ENCODE results near the gene ANLN. TPM values are rescaled to one million over a fixed set of nuclear protein-coding genes. Genes with fewer than 3 reads are reported as not detected.
"Not testable (repeated sequence)": the region's sequence is repeated elsewhere in the genome, so short reads cannot be mapped to it uniquely, and the experiment has no call there.

ANLN gene
- polyA plus RNA-seq, 4 donors: 25.5 to 38.0 (median 32.2) TPM

DNA sequence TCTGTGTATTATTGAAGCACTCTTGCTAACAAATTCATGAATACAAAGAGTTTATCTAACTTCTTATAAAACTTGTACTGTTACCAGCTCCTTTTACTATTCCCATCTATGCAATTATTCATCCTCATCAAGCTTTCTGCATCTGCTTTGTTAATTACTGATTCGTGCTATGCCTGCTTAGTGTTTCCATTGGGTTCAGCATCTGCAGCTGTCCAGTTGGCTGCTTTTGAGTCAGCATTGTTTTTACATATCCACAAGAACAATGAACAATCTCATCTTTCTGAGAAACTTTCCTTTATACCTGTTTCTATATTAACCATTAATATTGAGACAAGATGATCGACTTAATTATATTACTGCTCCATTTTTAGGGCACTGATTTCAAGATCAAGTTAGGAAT lies 19.6 kb upstream of the ANLN start:
- DNase-seq (ENCODE audit: low read depth in 4 of 4, low spot score in 3 of 4): no peak

DNA sequence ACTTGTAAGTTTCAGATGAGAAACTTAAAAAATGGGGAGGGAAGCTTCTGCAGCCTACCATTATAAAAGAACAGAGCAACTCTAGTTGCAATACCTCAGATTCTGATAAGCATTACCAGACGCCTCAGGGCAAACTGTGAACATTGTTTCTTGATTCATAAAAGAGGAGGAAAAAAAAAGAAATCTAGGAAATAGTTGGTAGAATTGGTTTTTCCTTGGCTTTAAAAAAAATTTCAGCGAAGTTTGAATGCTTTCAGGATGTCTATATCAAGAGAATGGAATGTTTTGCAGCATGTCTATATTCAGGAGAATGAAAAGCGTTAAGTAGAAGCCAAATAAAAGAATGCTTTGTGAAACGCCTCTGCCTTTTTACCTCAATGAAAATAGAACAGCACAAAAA lies 17.5 kb upstream of the ANLN start:
- no peak for DNase-seq (ENCODE audit: low read depth in 4 of 4, low spot score in 3 of 4)

DNA sequence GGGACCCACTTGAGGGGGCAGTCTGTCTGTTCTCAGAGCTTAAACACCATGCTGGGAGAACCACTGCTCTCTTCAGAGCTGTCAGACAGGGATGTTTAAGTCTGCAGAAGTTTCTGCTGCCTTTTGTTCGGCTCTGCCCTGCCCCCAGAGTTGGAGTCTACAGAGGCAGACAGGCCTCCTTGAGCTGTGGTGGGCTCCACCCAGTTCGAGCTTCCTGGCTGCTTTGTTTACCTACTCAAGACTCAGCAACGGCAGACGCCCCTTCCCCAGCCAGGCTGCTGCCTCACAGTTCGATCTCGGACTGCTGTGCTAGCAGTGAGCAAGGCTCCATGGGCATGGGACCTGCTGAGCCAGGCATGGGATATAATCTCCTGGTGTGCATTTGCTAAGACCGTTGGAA lies 11.1 kb upstream of the ANLN start:
- not testable (repeated sequence) for DNase-seq (ENCODE audit: low read depth in 4 of 4, low spot score in 3 of 4)

DNA sequence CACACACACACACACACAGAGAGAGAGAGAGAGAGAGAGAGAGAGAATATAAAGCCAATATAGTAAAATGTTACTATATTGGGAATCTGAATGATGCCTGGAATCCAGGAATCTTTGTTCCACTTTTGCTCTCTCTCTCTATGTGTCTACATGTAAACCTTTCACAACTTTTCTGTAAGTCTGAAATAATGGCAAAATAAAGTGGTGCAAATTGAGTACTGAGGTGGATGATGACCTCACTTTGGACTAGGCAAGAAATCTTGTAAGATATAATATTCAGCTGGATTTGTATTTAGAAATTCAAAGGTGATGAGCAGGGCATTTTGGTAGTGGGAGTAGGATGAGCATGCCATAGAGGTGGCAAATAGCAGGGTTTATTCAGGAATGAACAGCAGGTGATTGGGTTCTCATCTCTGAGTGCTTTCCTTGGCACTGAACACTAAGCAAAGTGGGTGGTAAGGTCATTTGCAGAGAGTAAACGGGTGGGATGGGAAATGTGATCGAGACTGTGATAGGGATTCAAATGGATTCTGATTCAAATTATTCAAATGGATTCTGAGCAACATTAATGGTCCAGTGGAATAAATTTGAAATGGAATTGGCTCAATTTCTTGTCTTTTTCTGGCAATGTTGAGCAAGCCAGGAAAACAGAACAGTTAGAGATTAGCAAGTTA lies 9.7 kb upstream of the ANLN start:
- DNase-seq (ENCODE audit: low read depth in 4 of 4, low spot score in 3 of 4): no peak

DNA sequence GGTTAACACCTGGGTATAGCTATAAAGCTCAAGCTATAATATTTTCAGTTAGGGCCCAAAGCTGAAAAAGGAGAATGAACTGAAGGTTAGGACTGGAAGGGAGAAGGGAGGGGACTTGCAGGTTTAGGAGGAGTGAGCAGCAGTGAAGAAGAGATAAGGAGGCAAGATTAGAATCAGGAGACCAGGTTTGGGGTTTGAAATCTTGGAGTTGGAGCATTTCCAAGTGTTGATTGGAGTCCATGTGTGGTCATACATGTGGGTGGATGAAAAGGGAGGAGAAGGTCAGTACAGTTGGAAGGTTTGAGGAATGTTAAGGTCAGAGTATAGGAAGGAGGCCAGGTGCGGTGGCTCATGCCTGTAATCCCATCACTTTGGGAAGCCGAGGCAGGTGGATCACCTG lies 8.6 kb upstream of the ANLN start:
- no peak for DNase-seq (ENCODE audit: low read depth in 4 of 4, low spot score in 3 of 4)

DNA sequence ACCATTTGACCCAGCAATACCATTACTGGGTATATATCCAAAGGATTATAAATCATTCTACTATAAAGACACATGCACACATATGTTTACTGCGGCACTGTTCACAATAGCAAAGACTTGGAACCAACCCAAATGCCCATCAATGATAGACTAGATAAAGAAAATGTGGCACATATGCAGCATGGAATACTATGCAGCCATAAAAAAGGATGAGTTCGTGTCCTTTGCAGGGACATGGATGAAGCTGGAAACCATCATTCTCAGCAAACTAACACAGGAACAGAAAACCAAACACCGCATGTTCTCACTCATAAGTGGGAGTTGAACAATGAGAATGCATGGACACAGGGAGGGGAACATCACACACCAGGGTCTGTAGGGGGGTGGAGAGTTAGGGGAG lies 6.4 kb upstream of the ANLN start:
- not testable (repeated sequence) for DNase-seq (ENCODE audit: low read depth in 4 of 4, low spot score in 3 of 4)

DNA sequence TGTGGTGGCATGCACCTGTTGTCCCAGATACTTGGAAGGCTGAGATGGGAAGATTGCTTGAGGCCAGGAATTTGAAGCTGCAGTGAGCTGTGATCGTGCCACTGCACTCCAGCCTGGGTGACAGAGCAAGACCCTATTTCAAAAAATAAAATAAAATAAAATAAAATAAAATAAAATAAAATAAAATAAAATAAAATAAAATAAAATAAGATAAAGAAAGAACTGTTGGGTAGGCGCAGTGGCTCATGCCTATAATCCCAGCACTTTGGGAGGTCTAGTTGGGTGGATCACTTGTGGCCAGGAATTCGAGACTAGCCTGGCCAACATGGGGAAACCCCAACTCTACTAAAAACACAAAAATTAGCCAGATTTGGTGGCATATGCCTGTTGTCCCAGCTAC lies 4.0 kb upstream of the ANLN start:
- DNase-seq (ENCODE audit: low read depth in 4 of 4, low spot score in 3 of 4): not testable (repeated sequence)

DNA sequence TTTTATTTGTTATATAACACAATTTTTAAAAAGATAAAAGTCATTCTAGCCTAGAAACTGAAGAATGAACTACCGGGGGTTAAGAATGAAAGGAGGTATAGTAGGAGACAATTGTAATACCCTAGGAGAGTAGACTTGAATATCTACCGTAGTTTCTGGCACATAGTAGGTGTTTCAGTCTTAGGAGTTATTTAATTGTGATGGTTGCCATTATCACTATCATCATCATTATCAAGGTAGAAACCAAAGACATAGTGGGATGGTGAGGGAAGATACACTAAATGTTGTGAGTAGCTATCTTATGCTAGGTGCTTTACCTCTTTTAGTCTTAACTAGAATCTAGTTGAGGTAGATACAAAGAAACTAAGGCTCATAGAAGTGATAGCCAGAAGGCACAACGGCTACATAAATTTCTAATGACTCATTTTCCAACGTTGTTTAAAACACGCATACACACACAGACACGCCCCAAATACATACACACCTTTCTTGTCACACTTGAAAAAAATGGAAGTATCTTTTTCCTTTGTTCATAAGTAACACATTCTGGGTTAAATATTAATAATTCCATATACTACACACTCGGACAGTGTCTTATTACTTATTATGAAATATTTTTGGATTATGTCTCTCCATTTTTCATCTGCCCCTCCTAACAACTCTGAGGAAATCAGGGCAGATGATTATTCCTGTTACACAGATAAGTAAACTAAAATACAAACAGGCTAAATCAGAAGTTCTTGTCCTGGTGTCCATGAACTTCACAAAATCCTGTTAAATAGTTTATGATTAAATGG lies 2.0 kb upstream of the ANLN start:
- DNase-seq (ENCODE audit: low read depth in 4 of 4, low spot score in 3 of 4): no peak

DNA sequence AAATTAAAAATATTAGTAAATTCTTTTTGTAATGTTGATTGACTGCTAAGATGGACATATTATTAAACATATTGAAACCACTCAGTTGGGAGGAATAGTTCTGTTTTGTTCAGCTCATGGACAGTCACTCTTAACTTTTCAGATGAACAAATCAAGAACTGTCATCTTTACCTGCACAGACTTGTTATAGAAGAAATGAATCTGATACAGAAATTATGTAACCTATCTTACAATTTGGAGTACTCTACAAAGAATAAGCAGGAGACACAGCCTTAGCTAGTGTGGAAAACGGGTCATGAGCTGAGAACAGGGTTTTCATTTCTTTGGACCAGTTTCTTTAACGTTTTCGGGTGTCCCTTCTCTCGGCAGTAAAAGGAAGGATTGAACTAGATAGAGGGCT lies 1.2 kb upstream of the ANLN start:
- DNase-seq (ENCODE audit: low read depth in 4 of 4, low spot score in 3 of 4): no peak

DNA sequence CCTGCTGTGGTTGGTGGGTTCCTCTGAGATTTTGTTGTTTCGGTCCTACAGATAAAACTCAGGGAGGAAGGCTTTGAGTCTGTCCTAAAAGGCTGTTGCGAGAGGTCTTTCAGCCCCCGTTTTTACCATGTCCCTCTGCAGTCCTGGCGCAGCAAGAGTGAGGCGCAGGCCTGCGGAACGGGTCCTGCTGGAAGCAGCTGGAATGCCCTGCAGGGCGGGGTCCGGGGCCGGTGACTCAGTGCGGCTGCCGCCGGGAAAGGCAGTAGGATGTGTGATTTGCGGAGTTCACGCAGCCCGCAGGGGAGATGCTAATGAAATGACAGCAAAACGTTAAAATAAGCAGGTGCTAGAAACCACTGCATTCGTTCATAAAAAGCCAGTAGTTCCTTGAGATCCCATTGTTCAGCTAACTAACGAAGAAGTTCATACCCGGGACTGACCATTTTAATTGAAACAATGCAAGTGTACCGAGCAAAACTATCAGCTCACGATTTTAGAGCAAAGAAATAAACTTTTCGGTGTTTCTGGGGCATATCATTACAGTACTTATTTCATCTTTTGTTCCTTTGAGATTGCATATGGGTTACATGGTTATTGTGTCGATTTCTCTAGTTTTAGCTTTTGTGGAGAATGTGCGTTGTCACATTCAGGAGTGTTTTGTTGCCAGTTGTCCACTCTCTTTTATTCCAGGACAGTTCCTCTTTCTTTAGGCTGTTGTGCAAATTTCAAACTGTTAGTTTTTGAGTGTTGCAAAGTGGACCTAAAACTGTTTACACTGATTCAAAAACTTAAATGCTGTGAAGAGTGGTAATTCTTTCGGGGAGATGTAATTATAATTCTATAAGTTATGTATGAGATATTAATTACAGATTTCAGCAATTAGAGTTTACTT lies 783 bp downstream of the ANLN start:
- DNase-seq (ENCODE audit: low read depth in 4 of 4, low spot score in 3 of 4): peak; percentile 47 to 70 (median 64)

DNA sequence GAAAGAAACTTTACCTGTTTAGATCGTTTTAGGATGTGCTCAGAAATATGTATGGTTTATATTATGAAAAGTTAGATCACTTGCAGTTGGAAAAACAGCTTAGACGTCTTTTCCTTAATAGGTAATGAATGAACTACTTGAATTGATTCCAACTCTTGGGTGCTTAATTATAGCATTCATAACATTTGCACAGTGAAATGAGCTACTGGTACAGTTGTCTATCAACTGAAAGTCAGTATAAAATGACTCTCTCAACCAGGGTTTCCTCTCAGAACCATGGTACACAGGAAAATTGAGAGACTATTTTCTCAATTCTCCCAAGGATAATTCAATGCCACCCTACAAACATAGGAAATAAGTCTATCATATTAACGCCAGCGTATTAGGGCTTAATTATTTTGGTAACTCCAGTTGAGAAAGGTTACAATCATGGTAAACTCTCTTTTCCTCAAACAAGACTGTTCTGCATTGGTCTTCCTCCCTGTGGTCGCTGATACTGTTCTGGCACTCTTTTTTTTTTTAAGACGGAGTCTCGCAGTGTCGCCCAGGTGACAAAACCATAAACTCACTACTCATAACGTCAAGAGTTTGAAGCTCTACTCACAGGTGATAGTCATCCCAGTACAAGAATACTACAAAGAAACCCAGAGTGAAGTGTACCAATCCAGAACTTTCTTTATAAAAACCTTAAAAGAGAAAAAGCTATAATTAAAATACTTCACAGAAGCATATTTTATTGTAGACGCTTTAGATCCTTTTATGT lies 2.0 kb downstream of the ANLN start:
- DNase-seq (ENCODE audit: low read depth in 4 of 4, low spot score in 3 of 4): no peak

DNA sequence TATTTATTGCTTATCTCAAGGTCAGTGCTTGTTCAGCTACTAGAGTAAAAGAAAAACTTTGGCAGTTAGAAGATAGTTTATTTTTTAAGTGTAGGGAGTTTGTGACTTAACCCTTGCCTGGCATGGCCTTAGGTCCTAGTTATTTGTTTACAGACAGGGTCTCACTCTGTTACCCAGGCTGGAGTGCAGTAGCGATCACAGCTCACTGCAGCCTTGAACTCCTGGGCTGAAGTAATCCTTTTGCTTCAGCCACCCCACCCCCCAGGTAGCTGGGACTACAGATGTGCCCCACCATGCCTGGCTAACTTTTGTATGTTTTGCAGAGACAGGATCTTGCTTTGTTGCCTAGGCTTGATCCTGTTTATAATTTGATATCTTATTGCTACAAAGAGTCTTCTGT lies 4.2 kb downstream of the ANLN start:
- no peak for DNase-seq (ENCODE audit: low read depth in 4 of 4, low spot score in 3 of 4)

DNA sequence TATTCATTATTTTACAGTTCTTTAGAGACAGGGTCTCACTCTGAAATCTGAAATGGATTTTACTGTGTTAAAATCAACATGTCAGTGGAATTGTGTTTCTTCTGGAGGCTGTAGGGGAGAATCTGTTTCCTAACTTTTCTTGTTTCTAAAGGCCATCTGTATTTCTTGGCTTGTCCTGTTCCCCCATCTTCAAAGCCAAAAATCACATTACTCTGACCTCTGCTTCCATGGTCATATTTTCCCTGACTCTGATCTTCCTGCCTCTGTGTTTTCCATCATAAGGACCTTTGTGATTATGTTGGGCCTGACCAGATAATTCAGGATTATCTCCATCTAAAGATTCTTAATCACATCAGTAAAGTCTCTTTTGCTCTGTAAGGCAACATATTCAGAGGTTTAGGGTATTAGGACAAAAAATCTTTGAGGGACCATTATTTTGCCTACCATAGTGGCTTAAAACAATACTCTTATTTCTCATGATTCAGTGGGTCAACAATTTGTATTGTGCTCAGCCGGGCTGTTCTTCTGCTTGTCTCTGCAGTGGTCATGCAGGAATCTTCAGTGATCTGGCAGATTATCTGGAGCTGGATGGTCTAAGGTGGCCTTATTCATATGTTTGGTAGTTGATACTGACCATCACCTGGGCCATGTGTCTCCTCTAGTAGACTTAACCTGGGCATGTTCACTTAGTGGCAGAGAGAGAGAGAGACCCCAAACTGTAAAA lies 5.7 kb downstream of the ANLN start:
- no peak for DNase-seq (ENCODE audit: low read depth in 4 of 4, low spot score in 3 of 4)

DNA sequence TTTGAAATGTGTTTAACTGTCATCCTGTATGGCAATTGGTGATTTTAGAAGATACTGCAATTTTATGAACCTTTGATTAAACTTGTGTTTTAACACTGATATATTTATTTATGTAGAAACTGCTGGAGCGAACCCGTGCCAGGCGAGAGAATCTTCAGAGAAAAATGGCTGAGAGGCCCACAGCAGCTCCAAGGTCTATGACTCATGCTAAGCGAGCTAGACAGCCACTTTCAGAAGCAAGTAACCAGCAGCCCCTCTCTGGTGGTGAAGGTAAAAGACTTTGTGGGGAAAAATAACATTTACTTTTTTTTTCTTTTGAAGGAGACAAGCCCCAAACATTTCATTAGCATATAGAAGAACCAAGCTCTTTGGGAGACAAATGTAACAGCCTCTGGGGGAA lies 6.5 kb downstream of the ANLN start:
- no peak for DNase-seq (ENCODE audit: low read depth in 4 of 4, low spot score in 3 of 4)

DNA sequence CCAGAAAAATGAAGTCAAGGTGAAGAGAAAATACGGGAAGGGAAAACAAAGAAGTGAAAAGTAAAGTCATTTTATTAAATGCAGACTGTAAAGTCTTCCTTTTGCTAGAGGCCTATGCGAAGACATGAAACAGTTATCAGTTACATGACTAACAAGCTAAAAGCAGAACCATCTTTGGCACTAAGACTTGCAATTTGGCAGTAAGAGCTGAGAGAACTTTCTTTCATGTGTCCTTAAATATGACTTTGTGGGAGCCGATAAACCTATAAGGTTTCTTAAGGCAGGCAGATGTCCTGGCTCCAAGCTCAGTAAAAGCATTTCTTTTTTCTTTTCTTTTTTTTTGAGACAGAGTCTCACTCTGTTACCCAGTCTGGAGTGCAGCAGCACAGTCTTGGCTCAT lies 10.4 kb downstream of the ANLN start:
- DNase-seq (ENCODE audit: low read depth in 4 of 4, low spot score in 3 of 4): no peak

DNA sequence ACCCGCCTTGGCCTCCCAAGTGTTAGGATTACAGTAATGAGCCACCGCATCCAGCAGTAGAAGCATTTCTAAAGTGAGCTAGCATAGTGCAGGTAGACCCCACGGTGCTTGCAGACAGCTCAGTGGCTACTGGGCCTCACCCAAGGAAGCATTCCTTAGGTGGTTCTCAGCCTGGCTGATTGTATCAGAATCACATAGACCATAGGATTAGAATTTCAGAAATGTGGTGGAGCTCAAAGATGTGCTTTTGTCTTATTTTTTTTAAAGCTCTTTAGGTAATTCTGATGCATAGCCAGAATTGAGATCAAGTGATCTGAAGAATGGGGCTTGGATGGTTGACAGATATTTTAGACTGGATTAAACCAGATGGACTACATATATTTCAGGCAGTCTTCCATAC lies 10.9 kb downstream of the ANLN start:
- DNase-seq (ENCODE audit: low read depth in 4 of 4, low spot score in 3 of 4): no peak

DNA sequence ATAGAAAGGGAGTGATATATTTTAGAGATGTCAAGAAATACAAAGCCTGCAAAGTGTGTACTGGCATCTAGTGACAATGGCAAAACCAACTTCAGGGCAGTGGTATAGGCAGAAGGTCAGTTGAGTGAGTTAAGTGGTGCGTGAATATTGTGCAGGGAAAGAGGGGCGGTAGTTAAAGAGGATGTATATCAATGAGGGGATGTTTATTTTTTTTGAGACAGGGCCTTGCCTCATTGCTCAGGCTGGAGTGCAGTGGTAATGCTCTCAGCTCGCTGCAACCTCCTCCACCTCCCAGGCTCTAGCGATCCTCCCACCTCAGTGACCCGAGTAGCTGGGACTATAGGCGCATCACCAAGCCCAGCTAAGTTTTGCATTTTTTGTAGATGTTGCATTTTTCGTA lies 13.8 kb downstream of the ANLN start:
- no peak for DNase-seq (ENCODE audit: low read depth in 4 of 4, low spot score in 3 of 4)

DNA sequence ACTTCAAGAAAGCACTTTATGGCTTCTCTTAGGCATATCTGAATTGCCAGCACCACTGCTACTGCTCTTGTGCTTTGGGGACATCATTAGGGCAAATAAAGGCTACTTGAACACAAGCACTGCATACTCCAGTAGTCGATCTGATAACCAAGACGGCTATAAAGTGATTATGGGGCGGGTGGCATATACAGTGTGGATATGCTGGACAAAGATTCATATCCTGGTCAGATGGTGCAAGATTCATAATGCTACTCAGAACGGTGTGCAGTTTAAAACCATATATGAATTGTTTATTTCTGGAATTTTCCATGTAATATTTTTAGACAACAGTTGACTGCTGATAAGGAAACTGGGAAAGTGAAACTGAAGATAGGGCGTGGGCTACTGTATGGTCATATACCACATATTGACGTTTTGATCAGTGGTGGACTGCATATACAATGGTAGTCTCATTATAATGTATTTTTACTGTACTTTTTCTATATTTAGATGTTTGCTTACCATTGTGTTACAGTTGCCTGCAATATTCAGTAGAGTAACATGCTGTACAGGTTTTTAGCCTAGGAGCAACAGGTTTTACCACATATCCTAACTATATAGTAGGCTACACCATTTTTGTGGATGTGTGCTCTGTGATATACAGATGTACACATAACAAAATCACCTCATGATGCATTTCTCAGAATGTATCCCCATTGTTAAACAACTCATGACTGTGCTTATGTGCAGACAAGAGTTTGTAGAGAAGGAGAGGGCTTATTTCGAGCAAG lies 15.2 kb downstream of the ANLN start:
- no peak for DNase-seq (ENCODE audit: low read depth in 4 of 4, low spot score in 3 of 4)

DNA sequence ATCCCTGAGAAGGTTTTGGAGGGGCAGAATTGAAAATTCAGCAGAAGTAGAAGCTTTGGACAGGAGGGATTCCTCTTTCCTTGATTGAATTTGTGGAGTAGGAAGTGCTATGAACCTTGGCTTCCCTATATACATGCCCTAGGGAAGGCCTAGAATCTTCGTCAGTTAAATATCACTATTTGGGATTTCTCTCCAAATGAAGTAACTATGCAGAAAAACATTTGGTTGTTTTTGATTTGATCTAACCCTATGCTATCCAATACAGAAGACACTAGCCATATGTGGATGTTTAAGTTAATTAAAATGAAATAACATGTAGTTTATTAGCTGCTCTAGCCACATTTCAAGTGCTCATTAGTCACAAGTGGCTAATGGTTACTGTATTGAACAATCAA lies 15.7 kb downstream of the ANLN start:
- no peak for DNase-seq (ENCODE audit: low read depth in 4 of 4, low spot score in 3 of 4)
